Right ventricle myocardium superior (tissue), 1 donor: ENCODE measurements around the gene NXF1. TPM values are rescaled to one million over a fixed set of nuclear protein-coding genes. Genes with fewer than 3 reads are reported as not detected.
"Not testable (repeated sequence)": the region's sequence is repeated elsewhere in the genome, so short reads cannot be mapped to it uniquely, and the experiment has no call there.

Source experiments
- ATAC-seq: fragments of 200-7000 bp; cut with Tn5 transposase; one replicate; pipeline ENCODE4 v1.9.1; 2020; ENCODE audit warnings: mild to moderate bottlenecking; ENCODE audit not compliant: poor library complexity
- DNase-seq: peaks from one replicate; pipeline ENCODE4 v3.0.0-alpha.2; 2020
- intact Hi-C: fragments of 100-400 bp; cut with DNase I; formaldehyde crosslinking; loops from one replicate; pipeline ENCODE4 v1.11.2; 2022
- long read RNA-seq: library from polyadenylated mRNA; unstranded; transcript quantifications from one replicate; pipeline ENCODE4 v2.0.0, GENCODE V29; 2021
- total RNA-seq: library from RNA; stranded (reverse); fragmentation: NEBNext Ultra II Directional; extraction: Animal tissue kit (Norgen Biotek cat#: 25700); gene quantifications from one replicate; pipeline ENCODE4 v1.2.1, GENCODE V29; 2021
- donor health status: DM: no; HTN: yes; CAD: no; lungs with severe emphysema.

NXF1 gene
- total RNA-seq = 40.1 TPM
- long read RNA-seq, full-length matches to known transcripts = 28 of 49 reads
- long read RNA-seq, partial matches to known transcripts = 16 of 49 reads
- long read RNA-seq, other reads (novel, unspliced or antisense) = 5 of 49 reads

GRCh38 chr11:62805076-62805892, at the start of gene NXF1:
NXF1 (minus strand) TSS chr11:62805440; CDS start chr11:62805356, 84 bp downstream.
- DNase-seq = peak; percentile 97
- intact Hi-C loops = no loop called here
- ATAC-seq = peak; percentile 95

GRCh38 chr11:62854013-62854824, 49.0 kb upstream of the NXF1 start:
- DNase-seq (no peak), ATAC-seq (no peak)
- intact Hi-C loops = no loop called here

GRCh38 chr11:62853279-62853965, 48.2 kb upstream of the NXF1 start:
- intact Hi-C loops = no loop called here
- no peak for DNase-seq
- no peak for ATAC-seq

GRCh38 chr11:62852523-62853188, 47.4 kb upstream of the NXF1 start:
- ATAC-seq (no peak), DNase-seq (no peak)
- intact Hi-C loops = no loop called here

- no peak for ATAC-seq
- intact Hi-C loops = no loop called here
Observed at GRCh38 chr11:62851807-62852522, 46.7 kb upstream of the NXF1 start.

GRCh38 chr11:62850911-62851806, 45.9 kb upstream of the NXF1 start:
- intact Hi-C loops = no loop called here
- ATAC-seq = no peak
- DNase-seq = no peak

More at GRCh38 chr11:62851807-62852522, 46.7 kb upstream of the NXF1 start:
- DNase-seq = no peak

- ATAC-seq = no peak
- intact Hi-C loops = no loop called here
Observed at GRCh38 chr11:62847767-62848314, 42.6 kb upstream of the NXF1 start.

GRCh38 chr11:62846177-62846576, 40.9 kb upstream of the NXF1 start:
- intact Hi-C loops = no loop called here
- no peak for DNase-seq
- ATAC-seq = no peak

More at GRCh38 chr11:62847767-62848314, 42.6 kb upstream of the NXF1 start:
- DNase-seq = no peak

- ATAC-seq (no peak), DNase-seq (no peak)
- intact Hi-C loops = no loop called here
Observed at GRCh38 chr11:62844154-62844553, 38.9 kb upstream of the NXF1 start.

- intact Hi-C loops = no loop called here
- ATAC-seq (no peak), DNase-seq (no peak)
Observed at GRCh38 chr11:62843466-62843865, 38.2 kb upstream of the NXF1 start.

GRCh38 chr11:62842891-62843290, 37.7 kb upstream of the NXF1 start:
- DNase-seq, ATAC-seq, intact Hi-C loops: not testable (repeated sequence)

GRCh38 chr11:62842171-62842741, 37.0 kb upstream of the NXF1 start:
- DNase-seq (peak; percentile 53), ATAC-seq (no peak)
- intact Hi-C loops = no loop called here

- DNase-seq (peak; percentile 84), ATAC-seq (peak; percentile 75)
- intact Hi-C loops = no loop called here
Observed at GRCh38 chr11:62841361-62842170, 36.3 kb upstream of the NXF1 start.

GRCh38 chr11:62840721-62841360, 35.6 kb upstream of the NXF1 start:
- ATAC-seq = peak; percentile 14
- intact Hi-C loops = not testable (repeated sequence)
- DNase-seq = peak; percentile 81
